Posterior vena cava (tissue), 2 donors: Measurements from ENCODE around the gene CPNE6. TPM values are rescaled to one million over a fixed set of nuclear protein-coding genes. Genes with fewer than 3 reads are reported as not detected.
"Not testable (repeated sequence)": the region's sequence is repeated elsewhere in the genome, so short reads cannot be mapped to it uniquely, and the experiment has no call there.

Source experiments
- DNase-seq: peaks from one replicate; pipeline ENCODE4 v3.0.0-alpha.2; 2020; ENCODE audit warnings: low spot score
- intact Hi-C, 2 donors: fragments of 100-400 bp; cut with DNase I; formaldehyde crosslinking; loops; one replicate each; pipeline versions ENCODE4 v1.14.1 to v1.14.2; 2022 to 2023
- long read RNA-seq, 2 donors: library from polyadenylated mRNA; unstranded; transcript quantifications; one replicate each; pipeline ENCODE4 v2.0.0, GENCODE V29; 2020 to 2021
- total RNA-seq, 2 donors: library from RNA; stranded (reverse); fragmentation: NEBNext Ultra II Directional; extraction: Animal tissue kit (Norgen Biotek cat#: 25700); gene quantifications; one replicate each; pipeline ENCODE4 v1.2.1, GENCODE V29; 2021
- donor health status: DM: yes; HTN: yes; CAD: no.
- donor health status: DM: yes; HTN: yes; CAD: no.

The CPNE6 gene
- total RNA-seq, result 1 to 10 TPM in 1 of 2 donors, under 1 TPM in 1; 0.32 to 1.3 TPM
- long read RNA-seq, donor 1, partial matches to known transcripts, result 1 of 1 reads
- long read RNA-seq, donor 1, other reads (novel, unspliced or antisense), result 0 of 1 reads
- long read RNA-seq, donor 2, partial matches to known transcripts, result 4 of 7 reads
- long read RNA-seq, donor 2, other reads (novel, unspliced or antisense), result 3 of 7 reads

DNA sequence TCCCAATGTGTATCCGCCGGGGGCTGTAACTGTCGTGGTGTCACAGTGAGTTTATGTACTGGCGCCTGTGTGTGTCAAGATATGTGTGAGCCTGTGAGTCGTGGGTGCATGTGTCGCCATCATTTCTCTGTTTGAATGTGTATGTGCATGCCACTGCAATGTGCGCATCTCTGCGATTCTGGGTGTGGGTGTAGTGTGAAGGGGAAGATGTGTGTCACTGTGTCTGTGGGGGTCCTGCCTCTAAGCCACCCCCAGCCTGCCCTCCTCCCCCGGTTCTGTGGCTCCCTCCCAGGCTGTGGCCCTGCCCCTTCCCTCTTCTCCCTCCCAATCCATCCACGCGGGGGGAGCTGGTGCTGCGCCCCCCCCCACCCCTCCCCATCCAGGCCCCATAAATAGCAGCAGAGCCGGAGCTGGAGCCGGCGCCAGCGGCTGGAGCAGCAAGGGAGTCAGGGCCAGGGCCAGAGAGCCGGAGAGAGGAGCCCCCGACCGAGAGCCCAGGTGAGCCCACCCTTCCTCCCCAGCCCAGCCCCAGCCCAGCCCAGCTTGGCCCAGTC, at the start of gene CPNE6:
CPNE6 (plus strand) TSS at position 419 of the 554 bp plus-strand sequence. CDS start 1,375 bp downstream, outside the sequence.
- intact Hi-C loops, result no loop called here
- DNase-seq, result peak; percentile 68

DNA sequence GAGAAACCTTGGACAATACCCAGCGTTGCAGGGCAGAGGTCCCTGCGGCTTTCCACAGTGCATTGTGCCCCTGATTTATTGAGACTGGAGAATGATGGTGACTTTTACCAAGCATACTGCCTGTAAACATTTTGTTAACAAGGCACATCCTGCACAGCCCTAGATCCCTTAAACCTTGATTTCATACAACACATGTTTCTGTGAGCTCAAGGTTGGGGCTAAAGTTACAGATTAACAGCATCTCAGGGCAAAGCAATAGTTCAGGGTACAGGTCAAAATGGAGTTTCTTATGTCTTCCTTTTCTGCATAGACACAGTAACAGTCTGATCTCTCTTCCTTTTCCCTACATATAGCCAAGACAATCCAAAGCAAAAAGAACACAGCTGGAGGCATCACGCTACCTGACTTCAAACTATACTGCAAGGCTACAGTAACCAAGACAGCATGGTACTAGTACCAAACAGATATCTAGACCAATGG, 46.4 kb upstream of the CPNE6 start:
- intact Hi-C loops, DNase-seq: not testable (repeated sequence)

DNA sequence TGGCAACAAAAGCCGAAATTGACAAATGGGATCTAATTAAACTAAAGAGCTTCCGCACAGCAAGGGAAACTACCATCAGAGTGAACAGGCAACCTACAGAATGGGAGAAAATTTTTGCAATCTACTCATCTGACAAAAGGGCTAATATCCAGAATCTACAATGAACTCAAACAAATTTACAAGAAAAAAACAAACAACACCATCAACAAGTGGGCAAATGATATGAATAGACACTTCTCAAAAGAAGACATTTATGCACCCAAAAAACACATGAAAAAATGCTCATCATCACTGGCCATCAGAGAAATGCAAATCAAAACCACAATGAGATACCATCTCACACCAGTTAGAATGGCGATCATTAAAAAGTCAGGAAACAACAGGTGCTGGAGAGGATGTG, 41.7 kb upstream of the CPNE6 start:
- DNase-seq, intact Hi-C loops: not testable (repeated sequence)

DNA sequence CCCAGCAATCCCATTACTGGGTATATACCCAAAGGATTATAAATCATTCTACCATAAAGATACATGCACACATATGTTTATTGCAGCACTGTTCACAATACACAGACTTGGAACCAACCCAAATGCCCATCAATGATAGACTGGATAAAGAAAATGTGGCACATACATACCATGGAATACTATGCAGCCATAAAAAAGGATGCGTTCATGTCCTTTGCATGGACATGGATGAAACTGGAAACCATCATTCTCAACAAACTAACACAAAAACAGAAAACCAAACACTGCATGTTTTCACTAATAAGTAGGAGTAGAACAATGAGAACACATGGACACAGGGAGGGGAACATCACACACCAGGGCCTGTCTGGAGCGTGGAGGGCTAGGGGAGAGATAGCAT, 40.0 kb upstream of the CPNE6 start:
- DNase-seq, intact Hi-C loops: not testable (repeated sequence)

DNA sequence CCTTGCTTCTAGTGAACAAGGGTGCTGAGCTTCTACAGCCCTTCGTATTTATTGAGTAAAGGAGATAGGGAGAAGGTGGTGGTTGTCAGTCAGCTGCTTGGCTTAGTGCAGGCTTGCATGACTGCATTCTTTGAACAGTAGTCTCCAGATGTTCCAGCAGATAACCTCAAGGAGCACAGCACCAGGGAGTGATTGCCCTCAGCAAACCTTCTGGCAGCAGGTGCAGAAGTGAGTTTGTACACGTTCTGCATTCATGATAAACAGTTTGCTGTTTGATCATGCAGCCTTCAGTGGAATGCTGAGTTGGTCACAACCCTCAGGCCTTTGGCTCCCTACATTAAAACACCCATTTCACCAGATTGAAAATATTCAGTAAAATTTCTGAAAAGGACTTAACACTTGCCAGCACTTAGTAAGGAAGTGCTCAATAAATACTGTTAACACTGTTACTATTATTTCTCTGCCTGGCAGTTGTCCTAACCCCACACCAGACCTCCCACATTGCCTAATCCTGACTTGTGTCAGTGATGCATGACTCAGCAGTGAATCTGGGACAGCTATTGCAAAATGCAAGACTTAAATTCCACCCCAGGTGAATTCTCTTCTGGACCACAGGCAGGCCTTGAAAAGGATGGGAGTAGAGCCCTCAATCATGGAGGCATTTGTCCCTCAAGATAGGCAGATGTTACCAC, 38.5 kb upstream of the CPNE6 start:
- intact Hi-C loops, result no loop called here
- no peak for DNase-seq

DNA sequence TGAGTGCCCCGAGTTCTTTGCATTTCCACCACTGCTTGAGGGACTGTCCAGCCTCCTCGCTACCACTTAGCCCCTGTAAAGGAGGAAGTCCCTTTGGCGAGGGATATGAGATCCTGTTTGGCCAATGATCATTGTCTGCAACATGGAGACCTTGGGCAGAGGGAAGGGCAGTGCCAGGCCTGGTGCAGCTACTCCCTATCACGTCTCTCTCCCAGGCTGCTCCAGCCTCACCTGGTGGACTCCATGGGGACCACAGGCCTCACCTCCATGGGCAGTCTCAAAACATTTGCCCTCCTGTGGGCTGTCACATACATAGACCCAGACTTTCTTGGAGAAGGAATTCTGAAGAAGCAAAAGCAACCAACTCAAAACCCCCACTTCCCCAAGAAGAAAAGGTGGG, 35.6 kb upstream of the CPNE6 start:
- intact Hi-C loops, DNase-seq: not testable (repeated sequence)

DNA sequence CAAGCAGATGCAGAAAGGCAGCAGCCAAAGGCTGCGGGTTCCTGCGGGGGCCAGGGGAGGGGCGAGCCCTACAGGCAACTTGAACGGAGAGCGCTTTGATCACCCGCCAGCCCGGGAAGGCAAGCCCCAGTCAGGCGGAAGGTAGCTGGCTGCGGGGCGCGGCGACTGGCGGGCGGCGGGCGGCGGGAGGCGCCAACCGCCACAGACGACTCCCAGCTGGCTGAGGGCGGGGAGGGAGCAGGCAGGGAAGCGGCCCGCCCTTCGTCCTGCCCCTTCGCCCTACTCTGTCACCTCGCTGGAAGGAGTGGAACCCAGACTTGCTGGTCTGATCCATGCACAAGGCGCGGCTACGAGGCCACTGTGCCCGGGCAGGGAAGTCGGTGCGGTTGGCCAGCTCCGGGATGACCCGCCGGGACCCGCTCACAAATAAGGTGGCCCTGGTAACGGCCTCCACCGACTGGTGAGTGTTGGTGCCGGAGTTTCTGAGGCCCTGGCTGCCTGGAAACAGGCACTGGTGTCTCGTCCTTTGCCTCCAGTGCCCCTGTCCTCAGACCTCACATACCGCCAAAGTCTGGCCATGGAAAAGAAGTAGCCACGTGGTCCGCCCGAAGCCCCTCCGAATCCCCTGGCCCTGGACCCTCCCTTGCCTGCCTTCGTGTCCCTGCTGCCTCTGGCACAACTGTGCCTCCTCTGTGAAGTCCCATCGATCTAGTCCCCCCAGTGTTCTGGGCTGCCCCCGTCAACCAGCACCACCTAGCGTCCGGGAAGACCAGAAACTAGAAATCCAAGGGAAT, 35.0 kb upstream of the CPNE6 start:
- intact Hi-C loops, result no loop called here
- DNase-seq, result peak; percentile 91

DNA sequence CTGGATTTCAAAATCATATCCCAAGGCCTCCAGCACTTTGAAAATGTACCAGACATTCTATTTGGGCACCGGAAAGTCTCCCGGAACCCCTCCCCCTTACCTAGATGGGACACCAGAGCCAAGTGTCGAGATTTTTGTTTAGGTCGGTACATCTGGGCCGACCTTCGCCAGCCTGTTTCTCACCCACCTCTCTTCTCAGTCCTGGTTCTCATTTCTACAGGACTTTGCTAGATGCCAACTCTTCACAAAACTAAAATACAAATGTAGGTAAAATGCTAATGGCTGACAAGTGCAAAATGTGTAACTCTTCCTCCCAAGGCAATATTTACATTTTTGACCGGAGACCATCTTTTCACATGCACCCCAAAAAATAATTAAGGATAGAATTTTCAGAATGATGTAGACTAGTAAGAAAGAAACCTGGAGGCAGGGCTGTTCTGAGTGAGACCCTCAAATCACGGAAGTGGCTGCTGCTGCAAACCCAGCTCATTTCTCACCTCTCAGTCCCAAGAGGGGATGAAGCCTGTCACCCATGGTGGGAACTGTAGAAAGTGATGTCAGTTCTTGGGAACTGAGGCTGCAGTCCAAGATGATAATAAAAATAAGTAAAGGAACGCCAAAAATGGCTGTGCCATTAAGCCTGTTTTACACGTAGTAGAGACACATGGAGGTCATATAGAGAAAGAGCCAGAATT, 34.3 kb upstream of the CPNE6 start:
- DNase-seq, intact Hi-C loops: not testable (repeated sequence)

DNA sequence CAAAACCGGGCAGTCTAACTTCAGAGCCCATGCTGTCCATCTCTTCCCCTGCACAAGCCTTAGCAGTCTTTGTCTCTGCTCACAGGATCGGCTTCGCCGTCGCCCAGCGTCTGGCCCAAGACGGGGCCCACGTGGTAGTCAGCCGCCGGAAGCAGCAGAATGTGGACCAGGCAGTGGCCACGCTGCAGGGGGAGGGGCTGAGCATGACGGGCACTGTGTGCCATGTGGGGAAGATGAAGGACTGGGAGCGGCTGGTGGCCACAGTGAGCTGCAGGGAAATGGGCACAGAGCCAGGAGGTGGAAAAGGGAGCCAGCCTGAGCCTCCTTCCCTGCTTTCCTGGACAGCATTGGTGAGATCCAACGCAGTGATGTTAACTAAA, 33.7 kb upstream of the CPNE6 start:
- intact Hi-C loops, result no loop called here
- DNase-seq, result no peak

DNA sequence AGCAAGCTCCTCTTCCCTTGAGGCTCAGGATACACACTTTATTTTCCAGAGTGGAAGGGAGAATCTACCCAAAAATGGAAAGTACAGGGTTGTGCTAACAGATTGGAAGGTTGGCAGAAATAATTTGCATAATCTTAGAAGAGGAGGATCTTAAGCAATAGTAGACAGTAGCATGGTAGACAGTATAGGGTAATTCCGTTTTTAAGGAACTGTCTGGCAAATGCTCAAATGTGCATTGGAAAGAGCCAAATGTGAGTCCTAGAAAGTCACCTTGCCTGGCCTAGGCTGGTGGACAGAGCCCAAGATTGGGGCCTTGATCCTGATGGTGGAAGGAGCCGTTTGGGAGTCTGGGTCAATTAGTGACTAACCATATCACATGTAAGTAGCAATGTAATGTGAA, 32.7 kb upstream of the CPNE6 start:
- intact Hi-C loops, result no loop called here

DNA sequence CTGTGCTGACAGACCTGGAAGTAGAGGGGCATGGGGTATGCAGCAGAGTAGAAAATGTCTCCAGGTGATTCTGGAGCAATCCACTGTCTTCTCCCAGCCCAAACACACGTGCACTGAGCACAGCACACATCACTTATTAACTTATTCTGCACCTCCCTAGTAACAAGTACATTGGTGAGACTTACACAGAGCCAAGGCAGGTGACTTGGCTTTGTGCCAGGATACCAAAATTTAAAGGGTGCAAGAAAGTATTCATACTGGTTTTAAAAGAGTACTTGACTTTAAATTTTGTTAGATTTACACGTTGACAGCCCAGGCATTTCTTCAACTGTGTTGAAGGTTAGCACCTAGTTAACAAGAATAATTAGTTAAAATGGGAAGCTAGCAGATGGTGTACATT, 30.7 kb upstream of the CPNE6 start:
- intact Hi-C loops, result no loop called here

More for the DNA sequence above, 32.7 kb upstream of the CPNE6 start:
- no peak for DNase-seq

DNA sequence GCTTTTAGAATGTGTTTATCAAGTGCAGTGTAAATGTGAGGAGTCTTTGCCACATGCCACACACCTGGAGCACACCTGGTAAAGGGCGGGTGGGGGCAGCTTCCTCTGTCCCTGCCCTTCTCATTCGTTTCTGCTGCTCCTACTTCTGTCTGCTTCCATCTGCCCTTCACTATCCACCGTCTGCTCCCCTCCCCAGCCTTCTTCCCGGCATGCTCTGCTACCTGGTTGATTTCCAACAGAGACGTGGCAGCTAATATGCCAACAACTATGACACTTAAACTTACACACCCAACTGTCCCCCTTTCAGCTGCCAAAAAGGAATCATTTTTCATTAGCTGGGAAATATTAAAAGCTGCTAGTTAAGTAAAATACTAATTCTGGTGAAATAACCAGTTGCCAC, 28.6 kb upstream of the CPNE6 start:
- intact Hi-C loops, result no loop called here

More for the DNA sequence above, 30.7 kb upstream of the CPNE6 start:
- no peak for DNase-seq

DNA sequence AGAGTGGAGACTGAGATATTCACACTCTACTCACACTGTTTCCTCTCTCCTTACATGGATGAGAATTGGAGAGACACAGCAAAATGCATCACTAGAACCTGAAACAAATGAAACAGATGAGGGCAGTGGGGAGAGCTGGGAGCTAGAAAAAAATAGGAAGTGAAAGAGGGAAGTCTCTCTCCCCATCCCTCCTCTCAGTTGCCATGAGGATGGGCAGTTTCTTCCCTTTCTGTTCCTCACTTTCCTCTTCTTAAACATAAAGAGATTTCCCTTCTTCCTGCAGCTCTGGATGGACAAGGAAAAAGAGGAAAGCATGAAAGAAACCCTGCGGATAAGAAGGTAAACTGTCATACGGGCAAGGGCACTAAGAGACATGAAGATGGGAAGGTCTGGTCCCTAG, 22.4 kb upstream of the CPNE6 start:
- not testable (repeated sequence) for DNase-seq

More for the DNA sequence above, 28.6 kb upstream of the CPNE6 start:
- DNase-seq, result no peak

DNA sequence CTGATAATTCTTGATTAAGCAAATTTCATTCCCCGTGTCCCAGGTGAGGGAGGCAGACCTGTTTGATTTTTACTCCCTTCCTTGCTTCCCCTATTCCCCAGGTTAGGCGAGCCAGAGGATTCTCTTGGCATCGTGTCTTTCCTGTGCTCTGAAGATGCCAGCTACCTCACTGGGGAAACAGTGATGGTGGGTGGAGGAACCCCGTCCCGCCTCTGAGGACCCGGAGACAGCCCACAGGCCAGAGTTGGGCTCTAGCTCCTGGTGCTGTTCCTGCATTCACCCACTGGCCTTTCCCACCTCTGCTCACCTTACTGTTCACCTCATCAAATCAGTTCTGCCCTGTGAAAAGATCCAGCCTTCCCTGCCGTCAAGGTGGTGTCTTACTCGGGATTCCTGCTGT, 20.6 kb upstream of the CPNE6 start:
- intact Hi-C loops, DNase-seq: not testable (repeated sequence)

More for the DNA sequence above, 22.4 kb upstream of the CPNE6 start:
- intact Hi-C loops, result loop anchor here in 1 of 2 donors (5.0 kb wide), 1 partner anchor 1527 kb away; no protein-coding TSS in a partner anchor

DNA sequence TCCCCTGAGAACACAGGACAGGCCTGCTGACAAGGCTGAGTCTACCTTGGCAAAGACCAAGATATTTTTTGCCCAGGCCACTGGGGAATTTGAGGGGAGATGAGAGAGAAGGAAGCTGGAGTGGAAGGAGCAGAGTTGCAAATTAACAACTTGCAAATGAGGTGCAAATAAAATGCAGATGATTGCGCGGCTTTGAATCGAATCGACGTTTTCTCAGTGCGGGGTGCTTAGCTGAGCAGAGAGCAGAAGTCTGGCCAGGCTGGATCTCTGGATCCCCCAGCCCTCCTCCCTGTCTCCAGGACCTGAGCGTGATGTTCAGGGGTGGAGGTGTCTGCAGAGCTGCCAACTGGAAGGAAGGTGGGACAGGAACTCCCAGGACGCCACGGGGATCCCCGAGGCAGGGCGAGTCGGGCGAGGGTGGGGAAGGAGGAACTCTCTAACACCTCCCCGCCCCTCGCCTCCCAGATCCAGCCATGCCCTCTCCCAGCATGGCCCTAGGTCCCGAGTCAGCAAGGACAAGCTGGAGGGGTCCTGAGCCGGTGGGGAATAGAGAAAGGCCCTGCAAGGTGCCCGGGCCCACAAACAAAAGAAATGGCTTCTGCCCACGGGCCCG, 20.1 kb upstream of the CPNE6 start:
- DNase-seq, result no peak

DNA sequence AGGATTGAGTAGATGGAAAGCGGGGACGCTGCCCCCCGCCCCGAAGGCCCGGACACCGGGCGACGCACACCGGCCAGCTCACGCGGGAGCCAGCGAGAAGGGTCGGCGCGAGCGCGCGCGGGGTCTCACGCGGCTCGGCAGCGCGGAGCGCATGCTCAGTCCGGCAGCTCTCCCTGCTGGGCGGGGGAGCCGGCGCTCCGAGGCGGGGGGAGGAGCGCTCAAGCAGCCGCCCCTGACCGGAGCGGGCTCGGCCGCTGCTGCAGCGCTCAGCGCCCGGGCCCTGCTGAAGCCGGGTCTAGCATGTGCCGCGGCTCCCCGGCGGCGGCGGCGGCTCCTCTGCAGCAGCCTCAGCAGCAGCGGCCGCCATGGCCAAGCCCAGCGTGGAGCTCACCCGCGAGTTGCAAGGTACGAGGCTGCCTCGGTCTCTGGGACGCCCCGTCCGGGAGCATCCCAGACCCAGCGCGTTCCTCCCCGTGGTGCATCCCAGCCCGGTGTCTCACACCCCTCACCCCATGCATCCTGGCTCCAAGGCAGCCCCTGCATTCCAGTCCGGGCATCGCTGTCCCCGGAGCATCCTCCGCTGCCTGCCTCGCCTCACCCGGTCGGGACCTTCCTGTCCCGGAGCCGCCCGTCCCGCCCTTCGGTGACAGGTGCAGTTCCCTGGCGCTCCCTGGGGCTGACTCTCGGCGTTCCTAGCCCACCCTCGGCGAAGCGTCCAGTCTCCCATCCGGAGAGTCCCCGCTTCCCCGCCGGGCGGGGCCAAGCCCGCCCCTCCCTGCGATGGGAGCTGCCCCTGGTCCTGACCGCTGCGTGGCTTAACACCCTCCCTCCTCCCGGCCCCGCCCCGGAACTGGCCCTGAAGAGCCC, 19.3 kb upstream of the CPNE6 start, which contains the start of gene CARMIL3:
CARMIL3 (plus strand) TSS at position 221 of the 867 bp plus-strand sequence; CDS start at position 366, 145 bp downstream.
- intact Hi-C loops, result no loop called here
- DNase-seq, result peak; percentile 88

More for the DNA sequence above, 20.1 kb upstream of the CPNE6 start:
- intact Hi-C loops, result no loop called here
